ENCODE measurements around the gene LDB2.

Gene LDB2

GRCh38 chr4:16692046-16692445 is 206.4 kb downstream of the LDB2 start:
- H3K9me3 ChIP-seq, result no peaks in the 10 kb centered on the region
- intact Hi-C loops (cut with DNase I; ENCODE audit: low total_unique reads), result no loop called here
- H3K4me3 ChIP-seq, result no peak overlapping the region
- H3K27ac ChIP-seq, result no peak overlapping the region
- DNase-seq, result no peak
- TF ChIP-seq CTCF (IDR thresholded peaks at IDR 0.05), result no peak
- H3K4me1 ChIP-seq, result peaks cover 0 to 17% (median 5%) of the 10 kb centered on the region in 4 donors
- H3K27me3 ChIP-seq, result no peaks in the 10 kb centered on the region
- H3K36me3 ChIP-seq, result no peaks in the 10 kb centered on the region

DNA sequence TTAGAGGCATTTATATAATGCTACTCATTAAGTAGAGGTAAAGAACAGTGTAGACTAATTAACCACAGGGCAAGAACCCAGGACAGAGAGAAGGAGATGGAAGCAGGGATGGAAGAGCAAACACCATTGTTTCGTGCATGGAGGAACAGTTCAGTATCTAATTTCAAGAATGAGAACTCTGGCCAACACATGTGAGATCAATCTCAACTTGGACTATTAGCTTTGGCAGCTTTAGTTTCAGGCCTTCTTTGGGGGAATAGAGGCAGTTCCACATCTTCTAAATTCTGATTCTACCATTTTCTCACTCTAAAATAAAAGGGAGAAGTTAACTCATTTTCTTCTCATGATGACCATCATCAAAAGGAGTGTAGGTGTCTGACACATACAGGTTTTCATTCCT is 207.0 kb downstream of the LDB2 start:
- Histone ChIP-seq H3K9me3 (no peaks in the 10 kb centered on the region), H3K4me3 (no peak overlapping the region), H3K36me3 (no peaks in the 10 kb centered on the region), H3K4me1 (peaks cover 0 to 19% (median 6%) of the 10 kb centered on the region in 4 donors), H3K27ac (no peak overlapping the region), H3K27me3 (no peaks in the 10 kb centered on the region)
- intact Hi-C loops (cut with DNase I; ENCODE audit: low total_unique reads), result no loop called here
- DNase-seq, result no peak
- TF ChIP-seq CTCF (IDR thresholded peaks at IDR 0.05), result no peak

GRCh38 chr4:16687845-16688244 is 210.6 kb downstream of the LDB2 start:
- intact Hi-C loops (cut with DNase I; ENCODE audit: low total_unique reads), result no loop called here
- Histone ChIP-seq H3K36me3 (no peaks in the 10 kb centered on the region), H3K9me3 (no peaks in the 10 kb centered on the region), H3K27me3 (no peaks in the 10 kb centered on the region), H3K4me3 (no peak overlapping the region), H3K4me1 (peaks cover 0 to 38% (median 13%) of the 10 kb centered on the region in 4 donors), H3K27ac (no peak overlapping the region)
- TF ChIP-seq CTCF (IDR thresholded peaks at IDR 0.05), result no peak
- no peak for DNase-seq

DNA sequence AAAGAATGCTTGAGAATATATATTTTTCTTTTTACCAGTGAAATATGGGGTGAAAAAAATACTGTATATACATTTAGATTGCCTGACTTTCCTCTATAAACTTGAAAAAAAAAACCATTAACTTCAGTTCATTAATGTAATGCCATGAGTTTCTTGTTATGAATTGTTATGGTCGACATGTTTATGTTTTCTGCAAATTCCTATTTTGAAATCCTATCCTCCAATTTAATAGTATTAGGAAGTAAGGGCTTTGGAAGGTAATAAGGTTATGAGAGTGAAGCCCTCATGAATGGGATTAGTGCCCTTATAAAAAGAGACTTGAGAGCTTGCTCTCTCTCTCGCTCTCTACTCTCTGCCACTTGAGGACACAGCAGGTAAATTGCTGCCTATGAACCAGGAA is 211.4 kb downstream of the LDB2 start:
- intact Hi-C loops (cut with DNase I; ENCODE audit: low total_unique reads), result no loop called here
- Histone ChIP-seq H3K9me3 (no peaks in the 10 kb centered on the region), H3K36me3 (no peaks in the 10 kb centered on the region), H3K27ac (no peak overlapping the region), H3K27me3 (no peaks in the 10 kb centered on the region), H3K4me3 (no peak overlapping the region), H3K4me1 (peaks cover 0 to 30% (median 8%) of the 10 kb centered on the region in 4 donors)
- DNase-seq, result no peak
- TF ChIP-seq CTCF (IDR thresholded peaks at IDR 0.05), result no peak

DNA sequence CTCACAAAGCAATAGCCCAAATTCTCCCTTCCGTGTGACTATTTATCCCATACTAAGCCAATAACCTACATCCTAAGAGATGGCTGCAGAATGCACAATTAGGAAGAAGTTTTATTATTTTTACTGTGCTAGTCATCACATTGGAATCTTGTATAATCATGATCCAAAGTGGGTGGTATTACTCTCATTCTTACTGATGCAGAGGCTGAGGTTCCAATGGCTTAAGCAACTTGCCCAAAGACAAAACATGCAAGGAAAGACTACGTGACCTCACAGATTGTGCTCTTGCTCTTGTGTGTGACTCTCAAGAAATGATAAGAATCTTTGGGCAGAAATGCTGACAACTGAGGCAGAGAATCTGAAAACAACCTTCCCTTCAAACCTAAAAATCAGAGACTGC is 212.2 kb downstream of the LDB2 start:
- Histone ChIP-seq H3K27me3 (no peaks in the 10 kb centered on the region), H3K4me1 (peaks cover 0 to 29% (median 8%) of the 10 kb centered on the region in 4 donors), H3K27ac (no peak overlapping the region), H3K9me3 (no peaks in the 10 kb centered on the region), H3K36me3 (no peaks in the 10 kb centered on the region), H3K4me3 (no peak overlapping the region)
- intact Hi-C loops (cut with DNase I; ENCODE audit: low total_unique reads), result no loop called here
- DNase-seq, result no peak
- TF ChIP-seq CTCF (IDR thresholded peaks at IDR 0.05), result no peak

GRCh38 chr4:16685536-16685935 is 212.9 kb downstream of the LDB2 start:
- no peaks in the 10 kb centered on the region for H3K36me3 ChIP-seq
- no peaks in the 10 kb centered on the region for H3K27me3 ChIP-seq
- no peak for TF ChIP-seq CTCF (IDR thresholded peaks at IDR 0.05)
- H3K4me3 ChIP-seq, result no peak overlapping the region
- H3K27ac ChIP-seq, result no peak overlapping the region
- H3K4me1 ChIP-seq, result peaks cover 0 to 29% (median 8%) of the 10 kb centered on the region in 4 donors
- no peaks in the 10 kb centered on the region for H3K9me3 ChIP-seq
- no peak for DNase-seq
- intact Hi-C loops (cut with DNase I; ENCODE audit: low total_unique reads), result no loop called here
